Central memory CD4-positive, alpha-beta T cell (primary cell): Measurements from ENCODE around the gene POLE.
"Not testable (repeated sequence)": the region's sequence is repeated elsewhere in the genome, so short reads cannot be mapped to it uniquely, and the experiment has no call there.

Experiments used
- DNase-seq: peaks from one replicate; pipeline ENCODE4 v3.0.0; 2022

POLE gene

GRCh38 chr12:132718644-132719043 lies 31.5 kb upstream of the POLE start:
- no peak for DNase-seq

GRCh38 chr12:132717531-132718387 lies 30.6 kb upstream of the POLE start:
- DNase-seq, result no peak

DNA sequence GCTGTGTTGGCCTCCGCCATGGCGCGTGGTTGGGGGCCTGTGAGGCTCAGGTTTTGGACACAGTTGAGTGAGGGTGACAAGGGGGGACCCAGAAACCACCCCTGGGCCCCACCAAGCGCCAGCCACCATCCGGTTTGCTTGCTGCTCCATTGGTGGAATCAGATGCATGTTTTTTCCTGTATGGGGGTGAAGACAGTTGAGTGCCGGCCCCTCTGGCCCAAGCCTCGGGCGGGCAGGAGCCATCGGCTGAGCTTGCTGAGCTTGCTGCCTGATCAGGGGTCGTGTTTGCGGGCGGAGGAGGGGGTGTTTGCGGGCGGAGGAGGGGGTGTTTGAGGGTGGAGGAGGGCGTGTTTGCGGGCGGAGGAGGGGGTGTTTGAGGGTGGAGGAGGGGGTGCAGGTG lies 29.9 kb upstream of the POLE start:
- no peak for DNase-seq

DNA sequence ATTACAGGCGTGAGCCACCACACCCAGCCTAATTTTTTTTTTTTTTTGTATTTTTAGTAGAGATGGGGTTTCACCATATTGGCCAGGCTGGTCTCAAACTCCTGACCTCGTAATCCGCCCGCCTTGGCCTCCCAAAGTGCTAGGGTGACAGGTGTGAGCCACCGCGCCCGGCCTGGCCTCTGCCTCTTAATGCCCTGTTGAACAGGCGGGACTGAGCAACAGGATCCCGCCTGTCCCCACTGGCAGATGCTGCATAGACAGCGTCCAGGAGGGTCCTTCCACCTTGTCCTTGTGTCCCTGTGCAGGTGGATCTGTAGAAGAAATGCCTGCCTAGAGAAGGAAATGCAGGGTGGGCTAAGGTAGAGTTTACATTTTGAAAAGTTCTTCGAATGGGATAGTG lies 29.2 kb upstream of the POLE start:
- no peak for DNase-seq

DNA sequence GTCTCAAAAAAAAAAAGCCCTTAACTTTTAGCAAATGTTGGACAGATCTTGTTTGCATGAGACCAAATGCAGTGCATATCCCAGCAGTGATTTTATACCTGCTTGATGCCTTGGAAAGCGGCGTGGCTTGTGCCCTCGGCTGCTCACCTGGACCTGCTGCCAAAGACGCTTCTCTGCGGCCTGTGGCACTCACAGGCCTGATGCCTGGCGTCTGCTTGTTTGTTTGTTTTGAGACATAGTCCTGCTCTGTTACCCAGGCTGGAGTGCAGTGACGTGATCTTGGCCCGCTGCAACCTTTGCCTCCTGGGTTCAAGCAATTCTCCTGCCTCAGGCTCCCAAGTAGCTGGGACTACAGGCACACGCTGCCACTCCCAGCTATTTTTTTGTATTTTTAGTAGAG lies 28.7 kb upstream of the POLE start:
- DNase-seq, result no peak

- no peak for DNase-seq
Observed at GRCh38 chr12:132713123-132713522, 26.0 kb upstream of the POLE start.

- peak; percentile 9 for DNase-seq
Observed at GRCh38 chr12:132711080-132711843, 24.1 kb upstream of the POLE start.

DNA sequence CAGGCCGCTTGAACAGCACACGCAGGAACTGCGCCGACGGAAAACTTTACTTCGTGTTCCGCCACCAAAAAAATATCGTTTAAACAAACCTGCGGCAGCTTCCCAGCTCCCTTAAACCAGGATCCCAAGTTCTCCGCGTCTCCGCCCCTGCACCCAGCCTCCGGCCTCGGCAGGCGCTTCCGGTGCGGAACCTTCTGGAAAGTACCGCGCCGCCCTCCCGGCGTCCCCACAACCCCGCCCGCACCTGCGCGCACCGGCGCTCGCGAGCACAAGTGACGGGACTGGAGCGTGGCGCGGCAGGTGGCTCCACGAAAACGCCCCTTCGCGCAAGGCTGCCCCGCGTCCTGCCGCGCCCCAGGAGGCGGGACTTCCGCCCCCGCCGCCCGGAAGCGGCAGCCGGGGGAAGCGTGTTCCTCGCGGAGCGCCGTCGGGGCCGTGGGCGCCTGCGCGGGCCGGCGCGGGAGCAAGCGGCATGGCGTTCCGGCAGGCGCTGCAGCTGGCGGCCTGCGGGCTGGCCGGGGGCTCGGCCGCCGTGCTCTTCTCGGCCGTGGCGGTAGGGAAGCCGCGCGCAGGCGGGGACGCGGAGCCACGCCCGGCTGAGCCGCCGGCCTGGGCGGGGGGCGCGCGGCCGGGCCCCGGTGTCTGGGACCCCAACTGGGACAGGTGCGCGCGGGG lies 23.4 kb upstream of the POLE start, which contains the start of gene PGAM5:
Gene PGAM5 (plus strand): TSS at position 438 of the 675 bp plus-strand sequence. CDS start 35 bp downstream, at position 473.
- DNase-seq, result peak; percentile 96

GRCh38 chr12:132710043-132710404 lies 22.9 kb upstream of the POLE start:
- DNase-seq, result no peak

- DNase-seq, result no peak
Observed at GRCh38 chr12:132708150-132708549, 21.0 kb upstream of the POLE start.

DNA sequence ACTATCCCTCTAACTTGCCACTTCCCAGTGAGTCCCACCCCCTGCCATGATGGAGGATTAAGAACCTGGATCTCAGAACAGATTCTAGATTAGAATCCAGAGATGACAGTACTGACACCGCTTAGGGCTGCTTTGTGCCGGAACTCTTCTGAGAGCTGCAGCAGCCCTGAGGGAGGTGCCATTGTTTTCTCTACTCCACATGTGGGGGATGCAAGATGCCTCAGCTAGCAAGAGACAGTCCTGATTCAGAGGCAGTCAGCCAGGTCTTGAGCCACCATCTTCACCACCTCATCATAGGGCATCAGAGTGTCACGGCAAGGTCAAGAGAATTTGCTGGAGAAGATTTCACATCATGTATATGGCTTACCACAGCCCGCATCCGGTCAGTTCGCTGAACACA lies 20.1 kb upstream of the POLE start:
- DNase-seq, result no peak

DNA sequence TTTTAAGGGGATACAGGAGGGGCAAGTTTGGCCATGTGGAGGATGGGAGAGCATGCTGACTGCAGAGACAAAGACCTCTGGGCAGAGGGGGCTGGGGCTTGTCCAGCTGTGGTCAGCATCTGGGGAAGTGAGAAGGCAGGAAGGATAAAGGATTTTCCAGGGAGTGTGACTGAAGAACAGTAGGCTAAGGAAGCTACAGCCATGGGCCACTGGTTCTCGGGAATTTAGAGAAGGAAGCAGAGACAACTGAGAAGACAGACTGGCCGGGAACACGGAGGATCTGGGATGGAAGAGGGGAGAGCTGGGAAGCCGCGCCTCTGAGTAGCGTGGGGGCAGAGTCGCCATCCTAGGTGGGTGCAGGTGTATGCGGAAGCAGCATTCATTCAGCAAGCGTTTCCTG lies 16.5 kb upstream of the POLE start:
- no peak for DNase-seq

GRCh38 chr12:132702640-132703039 lies 15.5 kb upstream of the POLE start:
- DNase-seq, result no peak

- no peak for DNase-seq
Observed at GRCh38 chr12:132700212-132700822, 13.2 kb upstream of the POLE start.

DNA sequence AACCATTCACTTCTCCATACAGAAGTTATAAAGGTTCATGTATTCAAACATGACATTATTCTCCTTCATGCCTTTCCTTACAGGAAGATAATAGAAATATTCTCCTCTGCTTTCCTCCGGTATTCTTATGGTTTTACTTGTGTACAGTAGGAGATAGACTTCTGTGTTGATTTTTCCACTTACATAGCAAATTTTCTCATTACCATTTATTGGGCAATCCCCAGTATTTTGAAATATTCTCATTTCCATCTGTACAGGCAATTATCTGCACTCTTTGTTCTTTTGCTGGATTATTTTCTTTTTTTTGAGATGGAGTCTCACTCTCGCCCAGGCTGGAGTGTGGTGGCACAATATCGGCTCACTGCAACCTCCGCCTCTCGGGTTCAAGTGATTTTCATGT lies 11.2 kb upstream of the POLE start:
- no peak for DNase-seq

DNA sequence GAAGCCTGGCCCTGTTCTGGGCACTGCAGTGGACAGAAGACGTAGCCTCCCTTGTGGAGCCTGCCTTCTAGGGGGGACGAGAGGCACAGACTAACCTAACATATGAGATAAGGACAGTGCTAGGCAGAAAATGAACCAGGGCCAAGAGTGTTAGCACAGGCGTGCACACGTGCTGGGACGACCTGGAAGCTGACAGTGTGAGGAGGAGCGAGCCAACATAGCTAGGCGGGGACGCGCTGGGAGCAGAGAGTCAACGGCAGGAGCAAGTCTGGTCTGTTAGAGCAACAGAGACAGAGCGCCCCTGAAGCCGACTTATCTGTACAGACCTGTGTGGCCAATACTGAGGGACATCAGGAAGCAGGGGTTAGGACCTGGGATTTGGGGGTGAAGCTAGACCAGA lies 8.3 kb upstream of the POLE start:
- DNase-seq, result no peak

DNA sequence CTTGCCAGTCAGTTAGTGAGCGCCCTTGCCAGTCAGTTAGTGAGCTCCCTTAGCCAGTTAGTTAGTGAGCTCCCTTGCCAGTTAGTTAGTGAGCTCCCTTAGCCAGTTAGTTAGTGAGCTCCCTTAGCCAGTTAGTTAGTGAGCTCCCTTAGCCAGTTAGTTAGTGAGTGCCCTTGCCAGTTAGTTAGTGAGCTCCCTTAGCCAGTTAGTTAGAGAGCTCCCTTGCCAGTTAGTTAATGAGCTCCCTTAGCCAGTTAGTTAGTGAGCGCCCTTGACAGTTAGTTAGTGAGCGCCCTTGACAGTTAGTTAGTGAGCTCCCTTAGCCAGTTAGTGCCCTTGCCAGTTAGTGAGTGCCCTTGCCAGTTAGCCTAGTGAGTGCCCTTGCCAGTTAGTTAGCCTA lies 7.7 kb upstream of the POLE start:
- DNase-seq, result not testable (repeated sequence)

DNA sequence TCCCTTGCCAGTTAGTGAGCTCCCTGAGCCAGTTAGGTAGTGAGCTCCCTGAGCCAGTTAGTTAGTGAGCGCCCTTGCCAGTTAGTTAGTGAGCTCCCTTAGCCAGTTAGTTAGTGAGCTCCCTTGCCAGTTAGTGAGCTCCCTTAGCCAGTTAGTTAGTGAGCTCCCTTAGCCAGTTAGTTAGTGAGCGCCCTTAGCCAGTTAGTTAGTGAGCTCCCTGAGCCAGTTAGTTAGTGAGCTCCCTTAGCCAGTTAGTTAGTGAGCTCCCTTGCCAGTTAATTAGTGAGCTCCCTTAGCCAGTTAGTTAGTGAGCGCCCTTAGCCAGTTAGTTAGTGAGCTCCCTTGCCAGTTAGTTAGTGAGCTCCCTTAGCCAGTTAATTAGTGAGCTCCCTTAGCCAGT lies 4.9 kb upstream of the POLE start:
- not testable (repeated sequence) for DNase-seq

- no peak for DNase-seq
Observed at GRCh38 chr12:132690112-132690511, 3.0 kb upstream of the POLE start.

DNA sequence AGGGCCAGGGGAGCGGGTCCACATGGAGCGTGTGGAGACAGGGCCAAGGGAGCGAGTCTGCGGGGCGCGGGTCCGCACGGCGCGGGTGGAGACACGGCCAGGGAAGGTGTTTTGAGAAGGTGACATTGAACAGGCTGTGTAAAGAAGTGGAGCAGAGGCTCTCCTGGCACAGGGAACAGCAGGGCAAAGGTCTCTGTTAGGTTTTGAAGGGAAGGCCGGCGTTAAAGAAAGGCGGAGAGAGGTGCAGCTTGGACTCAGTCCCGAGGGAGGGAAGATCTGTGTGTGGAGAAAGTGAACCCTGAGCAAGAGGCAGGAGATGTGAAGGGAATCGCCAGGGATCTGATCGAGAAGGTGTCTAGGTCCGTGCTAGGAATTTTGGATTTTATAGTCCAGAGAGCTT lies 2.1 kb upstream of the POLE start:
- DNase-seq, result no peak

DNA sequence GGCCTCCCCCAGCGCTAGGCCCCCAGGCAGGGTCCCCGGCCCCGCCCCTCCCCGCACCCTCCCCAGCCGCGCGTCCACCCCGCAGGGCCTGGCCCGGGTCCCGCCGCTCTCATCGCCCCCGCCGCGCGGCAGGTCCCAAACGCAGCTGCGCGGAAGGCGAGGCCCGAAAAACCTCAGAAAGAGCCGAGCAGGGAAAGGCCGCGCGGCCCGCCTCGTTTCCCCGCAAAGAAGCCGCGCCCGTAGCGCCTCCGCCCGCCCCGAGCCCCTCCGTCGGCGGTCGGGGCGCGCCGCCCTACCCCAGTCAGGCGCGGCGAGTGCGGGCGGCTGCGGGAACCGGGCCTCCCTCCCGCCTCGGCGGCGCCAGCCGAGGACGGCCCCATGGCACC lies 324 bp downstream of the POLE start:
- DNase-seq, result no peak

- no peak for DNase-seq
Observed at GRCh38 chr12:132685400-132685799, 1.7 kb downstream of the POLE start.

GRCh38 chr12:132677492-132677891 lies 9.7 kb downstream of the POLE start:
- DNase-seq, result no peak
